D721Med (cell line): ENCODE data around the gene CASP6.

Experiments
- DNase-seq: peaks from one replicate; pipeline ENCODE4 v3.0.0; 2011; ENCODE audit warnings: low spot score; ENCODE audit not compliant: insufficient read length
- FAIRE-seq: peaks from 2 replicates; lab custom pipeline; 2011; peaks lifted over from hg19 to GRCh38; lab: Jason Lieb, UNC
- CTCF ChIP-seq: IDR thresholded peaks from 2 replicates; pipeline ENCODE4 v1.5.1; 2012; ENCODE audit warnings: mild to moderate bottlenecking, control low read depth; ENCODE audit not compliant: insufficient read depth; ENCODE audit errors: missing control alignments

The CASP6 gene

GRCh38 chr4:109721033-109721432 is 17.8 kb upstream of the CASP6 start:
- no peak for DNase-seq
- no peak for TF ChIP-seq CTCF
- no peak for FAIRE-seq

- TF ChIP-seq CTCF = no peak
- no peak for DNase-seq
- FAIRE-seq = no peak
Measured at GRCh38 chr4:109719604-109720003, 16.4 kb upstream of the CASP6 start.

GRCh38 chr4:109718759-109719158 is 15.5 kb upstream of the CASP6 start:
- no peak for DNase-seq
- TF ChIP-seq CTCF = no peak
- no peak for FAIRE-seq

GRCh38 chr4:109713500-109713899 is 10.3 kb upstream of the CASP6 start:
- DNase-seq (no peak), FAIRE-seq (no peak)
- no peak for TF ChIP-seq CTCF

GRCh38 chr4:109708990-109709389 is 5.7 kb upstream of the CASP6 start:
- no peak for TF ChIP-seq CTCF
- no peak for FAIRE-seq
- no peak for DNase-seq

GRCh38 chr4:109708435-109708834 is 5.2 kb upstream of the CASP6 start:
- no peak for DNase-seq
- TF ChIP-seq CTCF = no peak

GRCh38 chr4:109703664-109704361 is 568 bp upstream of the CASP6 start:
- no peak for TF ChIP-seq CTCF
- DNase-seq (no peak), FAIRE-seq (no peak)

More at GRCh38 chr4:109708435-109708834, 5.2 kb upstream of the CASP6 start:
- no peak for FAIRE-seq
